ENCODE data around the gene SLC44A1.

Gene SLC44A1

GRCh38 chr9:105273731-105274130 lies 29.3 kb downstream of the SLC44A1 start:
- no peak for DNase-seq (ENCODE audit: low read depth)

- no peak for DNase-seq (ENCODE audit: low read depth)
These were observed 30.7 kb downstream of the SLC44A1 start for GRCh38 chr9:105275111-105275510.

GRCh38 chr9:105275938-105276337 lies 31.5 kb downstream of the SLC44A1 start:
- no peak for DNase-seq (ENCODE audit: low read depth)

- no peak for DNase-seq (ENCODE audit: low read depth)
These were observed 34.3 kb downstream of the SLC44A1 start for GRCh38 chr9:105278751-105279150.

GRCh38 chr9:105280691-105281090 lies 36.2 kb downstream of the SLC44A1 start:
- DNase-seq (ENCODE audit: low read depth), result no peak

- DNase-seq (ENCODE audit: low read depth), result no peak
These were observed 36.8 kb downstream of the SLC44A1 start for GRCh38 chr9:105281272-105281671.

GRCh38 chr9:105281926-105282325 lies 37.5 kb downstream of the SLC44A1 start:
- no peak for DNase-seq (ENCODE audit: low read depth)

GRCh38 chr9:105282870-105283621 lies 38.6 kb downstream of the SLC44A1 start:
- no peak for DNase-seq (ENCODE audit: low read depth)

GRCh38 chr9:105283795-105284194 lies 39.3 kb downstream of the SLC44A1 start:
- DNase-seq (ENCODE audit: low read depth), result no peak

- no peak for DNase-seq (ENCODE audit: low read depth)
These were observed 40.0 kb downstream of the SLC44A1 start for GRCh38 chr9:105284463-105284862.

- DNase-seq (ENCODE audit: low read depth), result no peak
These were observed 41.6 kb downstream of the SLC44A1 start for GRCh38 chr9:105286098-105286497.

GRCh38 chr9:105289305-105289704 lies 44.9 kb downstream of the SLC44A1 start:
- DNase-seq (ENCODE audit: low read depth), result no peak

GRCh38 chr9:105290418-105290817 lies 46.0 kb downstream of the SLC44A1 start:
- no peak for DNase-seq (ENCODE audit: low read depth)

- DNase-seq (ENCODE audit: low read depth), result no peak
These were observed 46.5 kb downstream of the SLC44A1 start for GRCh38 chr9:105290954-105291353.

GRCh38 chr9:105291422-105291859 lies 47.0 kb downstream of the SLC44A1 start:
- no peak for DNase-seq (ENCODE audit: low read depth)

GRCh38 chr9:105291938-105292337 lies 47.5 kb downstream of the SLC44A1 start:
- DNase-seq (ENCODE audit: low read depth), result no peak

- DNase-seq (ENCODE audit: low read depth), result no peak
These were observed 49.0 kb downstream of the SLC44A1 start for GRCh38 chr9:105293408-105293807.

GRCh38 chr9:105295201-105295550 lies 50.7 kb downstream of the SLC44A1 start:
- no peak for DNase-seq (ENCODE audit: low read depth)

GRCh38 chr9:105295986-105296385 lies 51.5 kb downstream of the SLC44A1 start:
- DNase-seq (ENCODE audit: low read depth), result no peak

GRCh38 chr9:105296445-105296844 lies 52.0 kb downstream of the SLC44A1 start:
- DNase-seq (ENCODE audit: low read depth), result no peak

- no peak for DNase-seq (ENCODE audit: low read depth)
These were observed 52.4 kb downstream of the SLC44A1 start for GRCh38 chr9:105296877-105297287.

- no peak for DNase-seq (ENCODE audit: low read depth)
These were observed 53.1 kb downstream of the SLC44A1 start for GRCh38 chr9:105297442-105298075.

GRCh38 chr9:105299190-105299854 lies 54.9 kb downstream of the SLC44A1 start:
- DNase-seq (ENCODE audit: low read depth), result no peak

Measured in T follicular helper cell (primary cell).